SH-SY5Y (cell line): ENCODE results near the gene TNF.

Experiments used
- GATA2 ChIP-seq: IDR thresholded peaks from 2 replicates; pipeline ENCODE4 v1.6.1; 2011; ENCODE audit warnings: mild to moderate bottlenecking, low read depth, low read length
- GATA3 ChIP-seq: IDR thresholded peaks from 2 replicates; pipeline ENCODE4 v1.6.1; 2011; ENCODE audit warnings: low read depth, mild to moderate bottlenecking, low read length, moderate library complexity

- no peak for TF ChIP-seq GATA2
- no peak for TF ChIP-seq GATA3
Measured at GRCh38 chr6:31572041-31572911, 3.1 kb upstream of the TNF start, which contains the start of gene LTA.
